Measurements from ENCODE around the gene TMEM40. TPM values are rescaled to one million over a fixed set of nuclear protein-coding genes. Genes with fewer than 3 reads are reported as not detected.

The TMEM40 gene
- total and polyA plus RNA-seq, 2 experiments from 2014 or later: 0.14 to 0.48 TPM

- Histone ChIP-seq H3K27ac (ENCODE audit: low read depth) (no peak overlapping the region), H4K20me1 (replicated peaks; ENCODE audit: insufficient read depth) (no peaks in the 10 kb centered on the region), H3K4me3 (no peak overlapping the region), H3K27me3 (ENCODE audit: insufficient read depth) (no peaks in the 10 kb centered on the region), H2AFZ (no peak overlapping the region), H3K79me2 (replicated peaks; ENCODE audit: insufficient read depth) (no peaks in the 10 kb centered on the region), H3K4me1 (ENCODE audit: insufficient read depth) (no peaks in the 10 kb centered on the region), H3K4me2 (no peak overlapping the region), H3K36me3 (ENCODE audit: insufficient read depth) (no peaks in the 10 kb centered on the region), H3F3A (replicated peaks; ENCODE audit: low read depth) (no peaks in the 10 kb centered on the region), H3K9me2 (ENCODE audit: insufficient read depth) (no peaks in the 10 kb centered on the region)
- Mint-ChIP-seq H3K4me3 (no peak overlapping the region), H3K27ac (no peak overlapping the region), H3K27me3 (ENCODE audit: insufficient read depth, low read depth, poor library complexity) (peaks cover 5% of the 10 kb centered on the region), H3K36me3 (ENCODE audit: low read depth) (no peaks in the 10 kb centered on the region), H3K9me3 (no peaks in the 10 kb centered on the region), H3K4me1 (peaks cover 2% of the 10 kb centered on the region; the same call in 1 of the 3 replicates)
- ATAC-seq: no peak
- DNase-seq (ENCODE audit: low spot score): no peak
- TF ChIP-seq JUNB (IDR thresholded peaks at IDR 0.05; ENCODE audit: unreplicated experiment): no peak
- no peak for TF ChIP-seq EZH2phosphoT487 (IDR thresholded peaks at IDR 0.05; ENCODE audit: unreplicated experiment)
- TF ChIP-seq STAT1 (IDR thresholded peaks at IDR 0.05; ENCODE audit: unreplicated experiment): no peak
- TF ChIP-seq NANOG (IDR thresholded peaks at IDR 0.05; ENCODE audit: borderline replicate concordance): no peak
- no peak for TF ChIP-seq ETS1 (IDR thresholded peaks at IDR 0.05)
- no peak for TF ChIP-seq REST (IDR thresholded peaks at IDR 0.05; ENCODE audit: unreplicated experiment)
- TF ChIP-seq ZNF331 (CRISPR knock-in tag; IDR thresholded peaks at IDR 0.05; ENCODE audit: low read depth): no peak
- no peak for TF ChIP-seq ZNF462 (CRISPR knock-in tag; IDR thresholded peaks at IDR 0.05)
- no peak for TF ChIP-seq EZH2 (IDR thresholded peaks at IDR 0.05; ENCODE audit: low read depth, unreplicated experiment)
- no peak for TF ChIP-seq ZNF114 (CRISPR knock-in tag; IDR thresholded peaks at IDR 0.05)
- TF ChIP-seq POLR2AphosphoS5 (IDR thresholded peaks at IDR 0.05; ENCODE audit: low read depth): no peak
- no peak for TF ChIP-seq CTCF (conservative IDR thresholded peaks at IDR 0.05; ENCODE audit: low read depth in 2 of 2)
These were observed 10.6 kb downstream of the TMEM40 start for GRCh38 chr3:12748477-12748876.

Data from GM23338 (cell line).